K562 (cell line): ENCODE measurements around the gene LTA4H. TPM values are rescaled to one million over a fixed set of nuclear protein-coding genes. Genes with fewer than 3 reads are reported as not detected.

Experiments used
- ATAC-seq: fragments of 200-7000 bp; cut with Tn5 transposase; 3 replicates; pipeline ENCODE4 v1.9.1; 2020; ENCODE audit warnings: moderate library complexity
- Bru-seq: library from RNA; stranded (reverse); fragments of 400-500 nt; gene quantifications from one replicate; lab custom pipeline; 2021; lab: Mats Ljungman, UMichigan
- BruChase-seq, 2 experiments: library from RNA; stranded (reverse); fragments of 400-500 nt; gene quantifications; one replicate each; lab custom pipeline; 2021; lab: Mats Ljungman, UMichigan
- BruUV-seq: library from RNA; stranded (reverse); fragments of 400-500 nt; replicated peaks from 2 replicates; lab custom pipeline; 2021; lab: Mats Ljungman, UMichigan
- CTCF ChIA-PET: fragments of 300-600 bp; formaldehyde crosslinking; extraction: SDS; loops from one replicate; lab custom pipeline; 2021; ENCODE audit warnings: low intra/inter-chr PET ratio; lab: Yijun Ruan, JAX
- POLR2A ChIA-PET: fragments of 300-600, 350-650 bp; sonication (Branson Sonifier 250); formaldehyde crosslinking; extraction: SDS; loops from one replicate; lab custom pipeline; 2021; ENCODE audit warnings: antibody characterized with exemption, inconsistent platforms; lab: Yijun Ruan, JAX
- DNase-seq, 4 experiments: peaks; one replicate each; pipeline versions ENCODE4 v3.0.0 to v3.0.0-alpha.2; 2011 to 2018; ENCODE audit warnings: low spot score in 3 of 4, mixed read lengths in 3 of 4; ENCODE audit errors: extremely low read depth in 1 of 4
- FAIRE-seq: peaks from 2 replicates; lab custom pipeline; 2011; peaks lifted over from hg19 to GRCh38; lab: Jason Lieb, UNC
- H2AFZ ChIP-seq: 2 replicates; pipeline ENCODE4 v1.6.0; 2011; ENCODE audit warnings: low read depth, low read length, control low read depth, inconsistent platforms
- H3K27ac ChIP-seq: fragments of 200-600 bp; 3 replicates; pipeline ENCODE4 v1.8.0; 2011; ENCODE audit warnings: low read depth, mild to moderate bottlenecking, control low read depth, inconsistent platforms, low read length, moderate library complexity, mixed read lengths; ENCODE audit errors: extremely low read depth
- H3K27me3 ChIP-seq, 2 experiments: fragments of 300-600 bp in 1 of 2; 2 replicates in 1 of 2; 3 replicates in 1 of 2; pipeline versions ENCODE4 v1.6.0 to v1.8.0; 2011; ENCODE audit warnings: inconsistent platforms in 2 of 2, low read length in 2 of 2, mild to moderate bottlenecking in 1 of 2, mixed read lengths in 1 of 2, moderate library complexity in 1 of 2; ENCODE audit not compliant: control insufficient read depth in 2 of 2, insufficient read depth in 2 of 2
- H3K36me3 ChIP-seq: fragments of 300-600 bp; 3 replicates; pipeline ENCODE4 v1.8.0; 2011; ENCODE audit warnings: mild to moderate bottlenecking, low read length, inconsistent platforms; ENCODE audit not compliant: control insufficient read depth, insufficient read depth
- H3K4me1 ChIP-seq, 2 experiments: fragments of 200-600 bp in 1 of 2; replicated peaks in 1 of 2; 2 replicates in 1 of 2; 3 replicates in 1 of 2; pipeline versions ENCODE4 v1.5.1 to v1.8.0; 2011; ENCODE audit warnings: inconsistent platforms in 2 of 2, low read length in 2 of 2, mild to moderate bottlenecking in 1 of 2, mixed read lengths in 1 of 2, moderate library complexity in 1 of 2; ENCODE audit not compliant: control insufficient read depth in 2 of 2, insufficient read depth in 2 of 2
- H3K4me2 ChIP-seq: 2 replicates; pipeline ENCODE4 v1.6.1; 2011; ENCODE audit warnings: low read length, control low read depth, inconsistent platforms, mixed read lengths; ENCODE audit not compliant: insufficient read depth
- H3K4me3 ChIP-seq: fragments of 200-600 bp; sonication (generic), shearing (Covaris generic); 2 replicates; pipeline ENCODE4 v1.5.1; 2016; ENCODE audit warnings: control low read depth, inconsistent platforms
- H3K79me2 ChIP-seq: fragments of 200-600 bp; 3 replicates; pipeline ENCODE4 v1.8.0; 2011; ENCODE audit warnings: low read length, inconsistent platforms; ENCODE audit not compliant: control insufficient read depth, insufficient read depth
- H3K9ac ChIP-seq, 2 experiments: 2 replicates each; pipeline versions ENCODE4 v1.6.0 to v1.6.1; 2011; ENCODE audit warnings: low read depth in 2 of 2, low read length in 2 of 2, control low read depth in 1 of 2, inconsistent platforms in 1 of 2, mild to moderate bottlenecking in 1 of 2, mixed read lengths in 1 of 2; ENCODE audit not compliant: insufficient read depth in 1 of 2
- H3K9me1 ChIP-seq: one replicate; pipeline ENCODE4 v1.6.0; 2011; ENCODE audit warnings: inconsistent platforms, mild to moderate bottlenecking, low read length, moderate library complexity; ENCODE audit not compliant: control insufficient read depth, insufficient read depth
- H3K9me3 ChIP-seq: replicated peaks from 2 replicates; pipeline ENCODE4 v1.5.1; 2011; ENCODE audit warnings: low read depth, low read length, inconsistent platforms; ENCODE audit not compliant: control insufficient read depth, insufficient read depth
- H4K20me1 ChIP-seq: replicated peaks from 2 replicates; pipeline ENCODE4 v1.6.1; 2011; ENCODE audit warnings: low read length, inconsistent platforms, mixed read lengths; ENCODE audit not compliant: control insufficient read depth, insufficient read depth
- ATF3 ChIP-seq, 2 experiments: fragments of 450-650 bp in 1 of 2; sonication (generic) in 1 of 2; formaldehyde crosslinking in 1 of 2; IDR thresholded peaks in 1 of 2; conservative IDR thresholded peaks in 1 of 2; 2 replicates each; pipeline versions ENCODE4 v1.6.1 to v1.8.1; 2016 to 2023; ENCODE audit warnings: mild to moderate bottlenecking in 2 of 2, moderate library complexity in 2 of 2, inconsistent platforms in 1 of 2, missing genetic modification reagents in 1 of 2
- BCL6 ChIP-seq: fragments of 250-450 bp; sonication (Bioruptor Pico); IDR thresholded peaks from 2 replicates; pipeline ENCODE4 v1.4.0; 2020
- CEBPG ChIP-seq, 3 experiments: fragments of 200-800 bp in 1 of 3; sonication (Bioruptor generic) in 1 of 3; sonication (generic) in 1 of 3; formaldehyde crosslinking in 1 of 3; IDR thresholded peaks in 2 of 3; conservative IDR thresholded peaks in 1 of 3; 2 replicates each; pipeline versions ENCODE4 v1.6.1 to v1.8.0; 2016 to 2022; ENCODE audit warnings: missing compliant biosample characterization in 2 of 3, missing genetic modification characterization in 2 of 3, mild to moderate bottlenecking in 1 of 3, missing genetic modification reagents in 1 of 3
- CREBBP ChIP-seq: IDR thresholded peaks from one replicate; pipeline ENCODE4 v1.6.1; 2012; ENCODE audit warnings: low read depth, mild to moderate bottlenecking, control low read depth, inconsistent platforms, low read length
- E2F5 ChIP-seq: sonication (generic); formaldehyde crosslinking; IDR thresholded peaks from 2 replicates; pipeline ENCODE4 v1.8.0; 2022; ENCODE audit warnings: mild to moderate bottlenecking, missing genetic modification reagents
- JUNB ChIP-seq: fragments of 450-650 bp; formaldehyde crosslinking; conservative IDR thresholded peaks from 2 replicates; pipeline ENCODE4 v1.4.0; 2020; ENCODE audit warnings: mild to moderate bottlenecking
- KDM2B ChIP-seq: fragments of 250-450 bp; sonication (Bioruptor Pico); IDR thresholded peaks from 2 replicates; pipeline ENCODE4 v1.8.0; 2021; ENCODE audit warnings: mild to moderate bottlenecking, moderate library complexity
- NFE2 ChIP-seq: IDR thresholded peaks from 2 replicates; pipeline ENCODE4 v1.6.1; 2014; ENCODE audit warnings: antibody characterized with exemption, low read depth
- RAD51 ChIP-seq: fragments of 450-650 bp; IDR thresholded peaks from 2 replicates; pipeline ENCODE4 v1.7.1; 2016; ENCODE audit warnings: low read depth, mild to moderate bottlenecking, borderline replicate concordance
- SREBF1 ChIP-seq: fragments of 150-350 bp; IDR thresholded peaks from 2 replicates; pipeline ENCODE4 v1.6.1; 2014; ENCODE audit warnings: antibody characterized with exemption, low read depth, low read length, borderline replicate concordance
- ZNF165 ChIP-seq: fragments of 250-450 bp; sonication (Bioruptor Pico); IDR thresholded peaks from 2 replicates; pipeline ENCODE4 v1.4.0; 2020; ENCODE audit warnings: borderline replicate concordance
- ZNF217 ChIP-seq: sonication (generic); formaldehyde crosslinking; IDR thresholded peaks from 2 replicates; pipeline ENCODE4 v1.8.0; 2022; ENCODE audit warnings: mild to moderate bottlenecking, missing genetic modification reagents
- ZNF3 ChIP-seq: fragments of 250-450 bp; sonication (Bioruptor Pico); IDR thresholded peaks from 2 replicates; pipeline ENCODE4 v1.5.0; 2021; ENCODE audit warnings: mild to moderate bottlenecking, moderate library complexity
- WGBS: fragments of 100-300 bp; shearing (Covaris generic); methylation state at CpG from one replicate; pipeline ENCODE4 v1.1.6; 2016; ENCODE audit warnings: low coverage, mixed read lengths; ENCODE audit not compliant: insufficient coverage; ENCODE audit errors: missing lambda C conversion rate; 5-methylcytosine and 5-hydroxymethylcytosine counted together
- in situ Hi-C: fragments of 300-500 bp; cut with MboI; formaldehyde crosslinking; loops from 4 replicates; pipeline ENCODE4 v1.15.0; 2018; ENCODE audit warnings: inconsistent platforms, mixed read lengths
- intact Hi-C: fragments of 100-400 bp; cut with micrococcal nuclease; formaldehyde crosslinking; loops from 2 replicates; pipeline ENCODE4 v1.14.2; 2022
- long read RNA-seq, 3 experiments: library from polyadenylated mRNA in 2 of 3; library from RNA in 1 of 3; unstranded in 2 of 3; stranded (forward) in 1 of 3; transcript quantifications; one replicate each; pipeline ENCODE4 v2.0.0, GENCODE V29; 2019 to 2022
- polyA minus RNA-seq, 3 experiments: library from RNA; depleted of rRNA, polyadenylated mRNA; stranded (reverse); fragments of >200 nt; gene quantifications; 2 replicates each; pipeline ENCODE4 v1.2.3, GENCODE V29; 2011
- polyA plus RNA-seq, 8 experiments: library from polyadenylated mRNA; depleted of rRNA in 4 of 8; stranded (reverse) in 5 of 8; unstranded in 3 of 8; fragments of >200 nt; fragmentation: Nextera tagmentation in 2 of 8; fragmentation: Illumina TruSeq in 1 of 8; extraction: Ambion mirVana in 2 of 8; extraction: Trizol in 1 of 8; gene quantifications; 2 replicates each; pipeline versions ENCODE4 v1.2.1 to v1.2.3, GENCODE V29; 2011 to 2014; ENCODE audit warnings: inconsistent platforms in 1 of 8, missing spikeins in 1 of 8
- total RNA-seq, 7 experiments: library from RNA; depleted of rRNA in 6 of 7; stranded (reverse); fragments of >200 nt in 6 of 7; fragmentation: Illumina TruSeq in 2 of 7; extraction: Trizol in 2 of 7; gene quantifications; 2 replicates each; pipeline versions ENCODE4 v1.2.1 to v1.2.3, GENCODE V29; 2011 to 2021; ENCODE audit warnings: low replicate concordance in 1 of 7

The LTA4H gene
- 12.4 and 32.0 TPM in 2 replicates for total RNA-seq (2011; cell fraction: chromatin; rRNA removed; ENCODE audit: low replicate concordance)
- total RNA-seq (2011; cell fraction: nucleolus; rRNA removed): 6.5 and 7.2 TPM in 2 replicates
- total RNA-seq (2011; cell fraction: nucleoplasm; rRNA removed): 15.5 and 30.9 TPM in 2 replicates
- 25.2 and 27.8 TPM in 2 replicates for total RNA-seq (2014; rRNA removed)
- 42.9 and 47.0 TPM in 2 replicates for total RNA-seq (2014; rRNA removed; fragmentation: Illumina TruSeq; extraction: Trizol)
- total RNA-seq (2015; rRNA removed; fragmentation: Illumina TruSeq; extraction: Trizol): 39.2 and 40.5 TPM in 2 replicates
- 32.9 and 33.2 TPM in 2 replicates for total RNA-seq (2021)
- 39.3 and 57.4 TPM in 2 replicates for polyA plus RNA-seq (2011; rRNA removed)
- 16.1 and 28.4 TPM in 2 replicates for polyA plus RNA-seq (2011; cell fraction: cytosol; rRNA removed)
- polyA plus RNA-seq (2011; cell fraction: nucleus; rRNA removed): 21.6 and 26.4 TPM in 2 replicates
- polyA plus RNA-seq (2012): 33.7 and 49.1 TPM in 2 replicates
- polyA plus RNA-seq (2014; fragmentation: Illumina TruSeq; extraction: Trizol): 45.8 and 58.1 TPM in 2 replicates
- 10 to 100 TPM; 37.6 to 46.8 TPM for polyA plus RNA-seq (2014; fragmentation: Nextera tagmentation; extraction: Ambion mirVana)
- polyA plus RNA-seq (2014; rRNA removed): 35.7 and 42.9 TPM in 2 replicates
- polyA minus RNA-seq (2011; rRNA and poly(A)+ RNA removed): 38.7 and 44.6 TPM in 2 replicates
- polyA minus RNA-seq (2011; cell fraction: cytosol; rRNA and poly(A)+ RNA removed): 16.6 and 19.8 TPM in 2 replicates
- polyA minus RNA-seq (2011; cell fraction: nucleus; rRNA and poly(A)+ RNA removed): 11.7 and 15.2 TPM in 2 replicates
- percentile 56 among the genes with signal in this experiment for Bru-seq, nascent RNA
- BruChase-seq, experiment 1, labeled RNA remaining after a 2-hour chase: percentile 58 among the genes with signal in this experiment
- percentile 61 among the genes with signal in this experiment for BruChase-seq, experiment 2, labeled RNA remaining after a 6-hour chase
- long read RNA-seq, experiment 1, transcript LTA4H-201 (19 exons, 2,139 nt): major isoform, 64 of 87 reads
- long read RNA-seq, experiment 1, partial matches to known transcripts: 6 of 87 reads
- long read RNA-seq, experiment 1, other reads (novel, unspliced or antisense): 17 of 87 reads
- long read RNA-seq, experiment 2, transcript LTA4H-201 (19 exons, 2,139 nt): major isoform, 13 of 38 reads
- long read RNA-seq, experiment 2, partial matches to known transcripts: 12 of 38 reads
- long read RNA-seq, experiment 2, other reads (novel, unspliced or antisense): 13 of 38 reads
- long read RNA-seq, experiment 3, transcript LTA4H-201 (19 exons, 2,139 nt): major isoform, 35 of 43 reads
- long read RNA-seq, experiment 3, partial matches to known transcripts: 0 of 43 reads
- long read RNA-seq, experiment 3, other reads (novel, unspliced or antisense): 8 of 43 reads

GRCh38 chr12:96035283-96036236 lies at the start of gene LTA4H:
Gene LTA4H, minus strand, starts transcription at chr12:96035587. Its CDS starts 68 bp downstream, at chr12:96035519.
- FAIRE-seq (peak; percentile 99), DNase-seq (peak; percentile 93 to 99 (median 94)), ATAC-seq (peak; percentile 96)
- Histone ChIP-seq H3K9ac (peak within 1 kb of the TSS; percentile 66 to 97), H3K4me3 (peak within 1 kb of the TSS; percentile 71), H3K36me3 (no peaks in the 10 kb centered on the region; the same call in 2 of the 3 replicates), H3K4me2 (peak within 1 kb of the TSS; percentile 99), H3K9me3 (no peaks in the 10 kb centered on the region), H2AFZ (peak within 1 kb of the TSS; percentile 100), H3K27me3 (no peaks in the 10 kb centered on the region), H3K27ac (no peak within 1 kb of the TSS; the same call in 1 of the 3 replicates), H3K4me1 (peaks cover 6 to 8% of the 10 kb centered on the region in 2 experiments), H3K79me2 (peaks cover 6% of the 10 kb centered on the region; the same call in 1 of the 3 replicates), H4K20me1 (no peaks in the 10 kb centered on the region), H3K9me1 (no peaks in the 10 kb centered on the region)
- CTCF ChIA-PET: interaction anchor here (0.6 kb wide), 1 partner anchor 569 kb away, joined by 3 read pairs; no protein-coding TSS in a partner anchor
- BruUV-seq: no TSS peak
- intact Hi-C loops: no loop called here
- in situ Hi-C loops: no loop called here
- POLR2A ChIA-PET: interaction anchor here (0.7 kb wide), 5 partner anchors 222 to 1161 kb away, joined by 3 to 4 read pairs (median 4); no protein-coding TSS in a partner anchor
- WGBS: 0% methylated on average over 45 of the region's 55 CpGs
- TF ChIP-seq ATF3 (IDR thresholded peaks at IDR 0.05) (no peak), ATF3 (CRISPR knock-in tag; conservative IDR thresholded peaks at IDR 0.05) (no peak), RAD51 (no peak), KDM2B (CRISPR knock-in tag) (no peak), E2F5 (no peak), ZNF165 (CRISPR knock-in tag) (no peak), CEBPG (CRISPR knock-in tag; IDR thresholded peaks at IDR 0.05) (no peak), CEBPG (tag; conservative IDR thresholded peaks at IDR 0.05 in 1 of 2, IDR thresholded peaks at IDR 0.05 in 1 of 2) (no peak), BCL6 (CRISPR knock-in tag) (no peak), SREBF1 (no peak), ZNF217 (CRISPR knock-in tag) (no peak), ZNF3 (CRISPR knock-in tag) (no peak), JUNB (CRISPR knock-in tag) (no peak), NFE2 (no peak), CREBBP (no peak)
